Measurements from ENCODE around the gene CACHD1.

Gene CACHD1

DNA sequence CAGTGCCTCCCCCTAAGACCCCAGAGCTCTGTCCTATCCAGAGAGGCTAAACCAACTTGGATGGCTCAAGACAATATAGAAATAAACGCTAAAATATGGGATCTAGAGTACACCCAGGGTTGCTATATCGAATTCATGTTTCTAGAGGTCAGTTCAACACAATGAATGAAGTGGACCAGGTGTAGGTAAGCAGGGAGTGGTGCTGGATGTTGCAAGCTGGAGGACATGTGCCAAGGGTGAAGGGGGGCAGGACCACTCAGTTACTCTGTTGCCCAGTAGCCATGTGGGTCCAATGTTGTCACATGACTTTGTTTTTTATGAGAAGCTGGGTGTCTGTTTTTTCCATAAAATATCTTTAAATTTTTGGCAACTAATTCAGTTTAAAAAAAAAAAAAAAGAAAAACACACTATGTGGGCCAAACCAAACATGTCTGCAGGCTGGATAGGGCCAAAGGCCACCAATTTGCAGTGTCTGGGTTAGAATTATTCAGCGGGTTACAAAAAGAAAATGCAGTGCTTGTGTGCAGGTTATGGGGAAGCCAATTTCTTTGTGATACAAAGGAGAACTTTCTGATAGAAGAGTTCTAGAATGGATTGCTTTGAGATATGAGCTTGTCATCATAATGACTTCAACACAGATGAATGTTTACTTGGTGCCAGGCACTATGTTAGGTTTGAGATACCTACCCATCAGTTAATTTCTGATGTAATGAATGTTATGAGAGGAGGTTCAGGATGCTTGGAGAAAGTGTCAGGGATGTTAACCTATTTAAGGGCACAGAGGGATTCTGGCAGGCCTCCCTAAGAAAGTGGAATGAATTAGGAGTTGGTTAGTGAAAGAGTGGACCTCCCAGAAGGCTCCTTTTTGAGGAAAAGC is 8.9 kb downstream of the CACHD1 start:
- TF ChIP-seq, protein P1, sequence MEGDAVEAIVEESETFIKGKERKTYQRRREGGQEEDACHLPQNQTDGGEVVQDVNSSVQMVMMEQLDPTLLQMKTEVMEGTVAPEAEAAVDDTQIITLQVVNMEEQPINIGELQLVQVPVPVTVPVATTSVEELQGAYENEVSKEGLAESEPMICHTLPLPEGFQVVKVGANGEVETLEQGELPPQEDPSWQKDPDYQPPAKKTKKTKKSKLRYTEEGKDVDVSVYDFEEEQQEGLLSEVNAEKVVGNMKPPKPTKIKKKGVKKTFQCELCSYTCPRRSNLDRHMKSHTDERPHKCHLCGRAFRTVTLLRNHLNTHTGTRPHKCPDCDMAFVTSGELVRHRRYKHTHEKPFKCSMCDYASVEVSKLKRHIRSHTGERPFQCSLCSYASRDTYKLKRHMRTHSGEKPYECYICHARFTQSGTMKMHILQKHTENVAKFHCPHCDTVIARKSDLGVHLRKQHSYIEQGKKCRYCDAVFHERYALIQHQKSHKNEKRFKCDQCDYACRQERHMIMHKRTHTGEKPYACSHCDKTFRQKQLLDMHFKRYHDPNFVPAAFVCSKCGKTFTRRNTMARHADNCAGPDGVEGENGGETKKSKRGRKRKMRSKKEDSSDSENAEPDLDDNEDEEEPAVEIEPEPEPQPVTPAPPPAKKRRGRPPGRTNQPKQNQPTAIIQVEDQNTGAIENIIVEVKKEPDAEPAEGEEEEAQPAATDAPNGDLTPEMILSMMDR (IDR thresholded peaks at IDR 0.05; ENCODE audit: insufficient read depth, missing control alignments) = no peak
- FAIRE-seq = no peak
- DNase-seq (ENCODE audit: insufficient read length, low spot score) = no peak

DNA sequence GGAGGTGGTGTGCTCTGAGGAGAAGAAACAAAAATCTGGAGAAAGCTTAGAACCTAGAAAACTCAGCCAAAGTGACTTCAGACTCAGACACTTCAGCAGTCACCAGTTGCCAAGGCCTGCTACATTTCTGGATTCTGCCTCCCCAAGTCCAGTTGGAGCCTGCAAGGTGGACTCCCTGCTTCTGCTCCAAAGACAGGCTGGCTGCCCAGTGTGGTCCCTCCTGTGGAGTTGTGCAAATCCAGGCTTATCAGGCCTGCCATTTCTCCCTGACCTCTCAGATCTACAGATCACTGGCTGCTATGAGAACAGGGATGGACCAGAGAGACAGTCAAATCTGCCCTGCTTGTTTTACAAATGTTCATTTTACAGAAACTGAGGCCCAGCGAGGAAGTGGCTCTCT is 9.9 kb downstream of the CACHD1 start:
- TF ChIP-seq, protein P1 (IDR thresholded peaks at IDR 0.05; ENCODE audit: insufficient read depth, missing control alignments) = no peak
- DNase-seq (ENCODE audit: insufficient read length, low spot score) (no peak), FAIRE-seq (no peak)

DNA sequence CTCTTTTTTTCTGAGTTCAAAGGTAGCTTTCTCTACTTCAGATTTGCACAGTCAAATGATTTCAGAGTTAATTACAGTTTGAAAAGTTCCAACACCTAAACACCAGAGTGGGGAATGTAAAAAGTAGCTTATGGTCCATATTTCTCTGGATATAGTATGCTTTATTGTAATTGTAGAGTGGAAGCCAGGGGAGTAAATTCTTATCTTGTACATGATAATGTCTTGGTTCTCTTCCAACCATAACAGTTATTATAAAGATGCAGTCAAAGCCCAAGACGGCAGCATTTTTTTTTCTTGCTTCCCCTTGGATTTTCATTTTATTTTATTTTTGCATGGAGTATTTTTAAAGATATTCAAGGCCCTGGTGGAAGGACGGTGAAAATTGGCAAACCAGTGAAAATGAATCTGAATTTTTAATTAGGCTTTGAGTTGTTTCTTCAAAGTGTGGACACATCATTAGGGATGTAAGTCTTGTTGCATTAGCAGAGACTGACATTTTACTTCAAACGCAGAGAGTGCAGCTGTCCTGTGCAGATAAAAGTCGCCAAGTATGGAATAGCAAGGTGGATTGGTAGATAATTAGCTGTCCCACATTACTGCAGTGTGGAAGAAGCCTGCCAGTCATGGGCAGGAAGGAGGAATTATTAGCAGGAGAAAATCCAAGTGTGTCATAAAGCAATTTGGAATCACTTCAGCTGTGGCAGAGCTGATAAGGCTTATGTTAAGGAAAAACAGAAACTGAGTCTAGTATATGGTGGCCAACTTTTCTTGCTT is 11.3 kb downstream of the CACHD1 start:
- TF ChIP-seq, protein P1 (IDR thresholded peaks at IDR 0.05; ENCODE audit: insufficient read depth, missing control alignments) = no peak
- FAIRE-seq (no peak), DNase-seq (ENCODE audit: insufficient read length, low spot score) (no peak)

DNA sequence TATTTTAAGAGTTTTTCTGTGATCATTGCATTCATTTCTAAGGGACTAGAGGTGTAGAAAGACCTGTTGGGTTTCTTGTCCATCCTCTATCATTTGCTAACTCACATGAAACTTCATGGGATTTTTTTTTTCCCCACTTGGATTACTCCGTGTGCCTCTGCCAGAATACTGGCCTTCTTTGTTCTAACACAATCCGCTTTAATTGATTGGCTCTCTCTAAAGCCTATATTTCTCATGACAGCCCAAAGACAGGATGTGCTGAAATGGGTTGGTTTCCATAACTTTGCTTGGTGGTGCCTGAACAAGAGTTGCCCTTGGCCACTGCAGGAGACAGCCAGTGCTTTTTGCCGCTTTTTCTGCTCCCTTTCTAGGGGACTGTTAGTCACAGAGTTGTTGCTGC is 12.2 kb downstream of the CACHD1 start:
- TF ChIP-seq, protein P1 (IDR thresholded peaks at IDR 0.05; ENCODE audit: insufficient read depth, missing control alignments) = no peak
- no peak for FAIRE-seq

DNA sequence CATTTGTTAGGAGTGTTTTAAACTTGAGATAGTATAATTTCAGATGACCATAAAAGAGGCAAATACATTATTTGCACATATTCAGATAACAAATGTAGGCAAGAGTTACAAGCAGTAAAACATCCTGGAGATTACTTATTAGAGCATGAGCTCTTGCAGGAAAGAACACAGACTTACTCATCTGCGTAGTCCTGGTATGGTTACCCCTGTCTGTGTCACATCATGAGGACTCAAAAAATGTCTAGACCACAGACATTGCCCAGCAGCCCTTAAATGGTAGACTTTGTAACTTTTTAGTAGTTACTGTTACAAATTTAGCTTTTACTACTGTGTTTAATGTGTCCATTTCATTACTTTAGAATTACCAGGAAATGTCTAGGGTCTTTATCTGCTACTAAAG is 12.8 kb downstream of the CACHD1 start:
- FAIRE-seq (no peak), DNase-seq (ENCODE audit: insufficient read length, low spot score) (no peak)
- TF ChIP-seq, protein P1 (IDR thresholded peaks at IDR 0.05; ENCODE audit: insufficient read depth, missing control alignments) = no peak

More for the DNA sequence above, 12.2 kb downstream of the CACHD1 start:
- DNase-seq (ENCODE audit: insufficient read length, low spot score) = no peak

- FAIRE-seq = no peak
- DNase-seq (ENCODE audit: insufficient read length, low spot score) = no peak
- TF ChIP-seq, protein P1 (IDR thresholded peaks at IDR 0.05; ENCODE audit: insufficient read depth, missing control alignments) = no peak
Measured at GRCh38 chr1:64483731-64484414, 13.9 kb downstream of the CACHD1 start.

All from D721Med (cell line).